SU-DHL-6 (cell line): ENCODE measurements around the gene KRTAP1-4.
"Not testable (repeated sequence)": the region's sequence is repeated elsewhere in the genome, so short reads cannot be mapped to it uniquely, and the experiment has no call there.

Experiments used
- H2AFZ ChIP-seq: fragments of 200-600 bp; sonication (generic); 2 replicates; pipeline ENCODE4 v1.6.1; 2014; ENCODE audit warnings: low read depth, mild to moderate bottlenecking, moderate library complexity, mixed read lengths, antibody characterized with exemption, low read length; ENCODE audit not compliant: severe bottlenecking
- H3F3A ChIP-seq: fragments of 200-600 bp; shearing (Covaris generic); 2 replicates; pipeline ENCODE4 v1.6.0; 2016; ENCODE audit warnings: antibody characterized with exemption, mild to moderate bottlenecking; ENCODE audit not compliant: insufficient read depth
- H3K27ac ChIP-seq: fragments of 200-600 bp; sonication (generic); 2 replicates; pipeline ENCODE4 v1.5.1; 2016; ENCODE audit warnings: low read depth, mild to moderate bottlenecking, low read length, moderate library complexity, mixed read lengths
- H3K27me3 ChIP-seq: fragments of 200-600 bp; sonication (generic), shearing (Covaris generic); 2 replicates; pipeline ENCODE4 v1.6.0; 2014; ENCODE audit warnings: mild to moderate bottlenecking, low read length
- H3K36me3 ChIP-seq: fragments of 200-600 bp; sonication (generic); 2 replicates; pipeline ENCODE4 v1.6.1; 2014; ENCODE audit warnings: mild to moderate bottlenecking, low read length, mixed read lengths
- H3K4me2 ChIP-seq: fragments of 300-600, 200-600 bp; shearing (Covaris generic), sonication (generic); 2 replicates; pipeline ENCODE4 v1.6.0; 2014; ENCODE audit warnings: low read length, low read depth, mild to moderate bottlenecking; ENCODE audit not compliant: poor library complexity, severe bottlenecking
- H3K4me3 ChIP-seq: fragments of 200-600 bp; sonication (generic); 2 replicates; pipeline ENCODE4 v1.5.1; 2014; ENCODE audit warnings: antibody characterized with exemption, low read length, mild to moderate bottlenecking, mixed read lengths; ENCODE audit not compliant: insufficient read depth, poor library complexity, severe bottlenecking
- H3K79me2 ChIP-seq: fragments of 200-600 bp; sonication (generic); 2 replicates; pipeline ENCODE4 v1.6.1; 2014; ENCODE audit warnings: mild to moderate bottlenecking, low read length, moderate library complexity; ENCODE audit not compliant: insufficient read depth
- H3K9ac ChIP-seq: fragments of 200-600 bp; sonication (generic); 2 replicates; pipeline ENCODE4 v1.7.0; 2014; ENCODE audit warnings: mild to moderate bottlenecking, low read length
- H3K9me2 ChIP-seq: fragments of 200-600 bp; sonication (generic); replicated peaks from 2 replicates; pipeline ENCODE4 v1.6.1; 2014; ENCODE audit warnings: low read length; ENCODE audit not compliant: insufficient read depth
- H3K9me3 ChIP-seq: fragments of 200-600 bp; sonication (generic); 2 replicates; pipeline ENCODE4 v1.6.1; 2014; ENCODE audit warnings: low read length, mixed read lengths; ENCODE audit not compliant: insufficient read depth
- H4K20me1 ChIP-seq: fragments of 200-600 bp; sonication (generic); 2 replicates; pipeline ENCODE4 v1.6.1; 2014; ENCODE audit warnings: low read depth, mild to moderate bottlenecking, antibody characterized with exemption, low read length, moderate library complexity, mixed read lengths
- CTCF ChIP-seq: fragments of 200-600 bp; sonication (generic); IDR thresholded peaks from one replicate; pipeline ENCODE4 v1.5.1; 2017; ENCODE audit warnings: antibody characterized with exemption, mild to moderate bottlenecking, low read length, moderate library complexity; ENCODE audit not compliant: insufficient read depth, poor library complexity, severe bottlenecking
- EZH2phosphoT487 ChIP-seq: fragments of 200-600 bp; sonication (generic), shearing (Covaris generic); conservative IDR thresholded peaks from 2 replicates; pipeline ENCODE4 v1.6.1; 2018; ENCODE audit warnings: mild to moderate bottlenecking, antibody characterized with exemption, low read length, moderate library complexity, mixed read lengths

KRTAP1-4 gene

GRCh38 chr17:41061964-41062363 is 32.0 kb upstream of the KRTAP1-4 start:
- no peaks in the 10 kb centered on the region for H3K27me3 ChIP-seq
- H3K79me2 ChIP-seq = no peaks in the 10 kb centered on the region
- TF ChIP-seq CTCF (no peak), EZH2phosphoT487 (no peak)
- H3F3A ChIP-seq = no peaks in the 10 kb centered on the region
- no peak overlapping the region for H3K9ac ChIP-seq
- H3K4me2 ChIP-seq = no peak overlapping the region
- H3K27ac ChIP-seq = no peak overlapping the region
- no peaks in the 10 kb centered on the region for H3K9me3 ChIP-seq
- no peaks in the 10 kb centered on the region for H3K9me2 ChIP-seq
- H2AFZ ChIP-seq = no peak overlapping the region
- no peak overlapping the region for H3K4me3 ChIP-seq
- no peaks in the 10 kb centered on the region for H4K20me1 ChIP-seq
- H3K36me3 ChIP-seq = no peaks in the 10 kb centered on the region

- no peak for TF ChIP-seq CTCF
- TF ChIP-seq EZH2phosphoT487 = no peak
- Histone ChIP-seq H3K79me2 (no peaks in the 10 kb centered on the region), H3K9me2 (no peaks in the 10 kb centered on the region), H3F3A (no peaks in the 10 kb centered on the region), H3K4me3 (no peak within 1 kb of the TSS), H3K4me2 (no peak within 1 kb of the TSS), H3K9me3 (no peaks in the 10 kb centered on the region), H2AFZ (no peak within 1 kb of the TSS), H3K27ac (no peak within 1 kb of the TSS), H3K36me3 (no peaks in the 10 kb centered on the region), H4K20me1 (no peaks in the 10 kb centered on the region), H3K9ac (no peak within 1 kb of the TSS), H3K27me3 (no peaks in the 10 kb centered on the region)
Measured at GRCh38 chr17:41060052-41060604, 30.1 kb upstream of the KRTAP1-4 start, which contains the start of gene KRTAP2-3. Gene KRTAP2-3 (minus strand): TSS chr17:41060114. CDS start chr17:41060050, 64 bp downstream.

- not testable (repeated sequence) for H3K4me2 ChIP-seq, H3K9me2 ChIP-seq
Measured at GRCh38 chr17:41059276-41060051, 29.5 kb upstream of the KRTAP1-4 start.

GRCh38 chr17:41058741-41059140 is 28.7 kb upstream of the KRTAP1-4 start:
- no peak overlapping the region for H3K27ac ChIP-seq
- H3K9me2 ChIP-seq = no peaks in the 10 kb centered on the region
- H3K4me2 ChIP-seq = no peak overlapping the region
- H3K9me3 ChIP-seq = no peaks in the 10 kb centered on the region
- H3K27me3 ChIP-seq = no peaks in the 10 kb centered on the region
- no peak overlapping the region for H3K9ac ChIP-seq
- H3K36me3 ChIP-seq = no peaks in the 10 kb centered on the region
- H3F3A ChIP-seq = no peaks in the 10 kb centered on the region
- no peaks in the 10 kb centered on the region for H4K20me1 ChIP-seq
- no peak overlapping the region for H2AFZ ChIP-seq
- no peak overlapping the region for H3K4me3 ChIP-seq
- no peak for TF ChIP-seq CTCF
- TF ChIP-seq EZH2phosphoT487 = no peak
- no peaks in the 10 kb centered on the region for H3K79me2 ChIP-seq

More at GRCh38 chr17:41059276-41060051, 29.5 kb upstream of the KRTAP1-4 start:
- not testable (repeated sequence) for H3K27ac ChIP-seq, H3K79me2 ChIP-seq, H3K9me3 ChIP-seq, H3F3A ChIP-seq, H3K9ac ChIP-seq, H3K27me3 ChIP-seq, H3K36me3 ChIP-seq, H4K20me1 ChIP-seq, H2AFZ ChIP-seq, H3K4me3 ChIP-seq
